Measurements from ENCODE around the gene SDCCAG8. TPM values are rescaled to one million over a fixed set of nuclear protein-coding genes. Genes with fewer than 3 reads are reported as not detected.
A peak's percentile ranks its signal among the peaks of the same experiment; 100 is the strongest.

The SDCCAG8 gene
- total RNA-seq, 1 experiment from 2014 or later = 17.2 TPM

DNA sequence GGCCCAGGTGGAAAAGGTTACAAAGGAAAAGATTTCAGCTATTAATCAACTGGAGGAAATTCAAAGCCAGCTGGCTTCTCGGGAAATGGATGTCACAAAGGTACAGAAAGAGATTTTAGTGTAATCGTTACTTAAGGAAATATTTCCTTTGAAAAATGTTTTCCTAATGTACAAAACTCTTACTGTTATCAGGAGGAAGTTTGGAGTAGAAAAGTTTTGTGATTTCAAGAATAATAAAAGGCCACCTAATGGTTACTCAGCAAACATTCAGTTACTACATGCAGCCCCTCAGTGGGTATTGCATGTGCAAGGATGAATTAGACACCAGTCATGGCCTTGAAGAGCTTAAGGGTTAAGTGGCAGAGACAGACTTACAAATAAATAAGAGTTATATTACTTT lies 85.2 kb downstream of the SDCCAG8 start:
- Histone ChIP-seq H3K9me3 (replicated peaks) (no peaks in the 10 kb centered on the region), H3K27ac (no peak overlapping the region), H3K27me3 (replicated peaks) (no peaks in the 10 kb centered on the region), H3K36me3 (no peaks in the 10 kb centered on the region), H3K4me1 (replicated peaks) (no peaks in the 10 kb centered on the region), H3K4me3 (no peak overlapping the region)
- DNase-seq (ENCODE audit: low read depth in 1 of 2, low spot score in 2 of 2) = no peak

- Histone ChIP-seq H3K4me3 (no peak overlapping the region), H3K27ac (no peak overlapping the region), H3K9me3 (replicated peaks) (no peaks in the 10 kb centered on the region), H3K36me3 (no peaks in the 10 kb centered on the region), H3K27me3 (replicated peaks) (no peaks in the 10 kb centered on the region), H3K4me1 (replicated peaks) (no peaks in the 10 kb centered on the region)
- peak in 1 of 2 experiments; percentile 49 for DNase-seq (ENCODE audit: low read depth in 1 of 2, low spot score in 2 of 2)
Measured at GRCh38 chr1:243343970-243344937, 88.4 kb downstream of the SDCCAG8 start.

DNA sequence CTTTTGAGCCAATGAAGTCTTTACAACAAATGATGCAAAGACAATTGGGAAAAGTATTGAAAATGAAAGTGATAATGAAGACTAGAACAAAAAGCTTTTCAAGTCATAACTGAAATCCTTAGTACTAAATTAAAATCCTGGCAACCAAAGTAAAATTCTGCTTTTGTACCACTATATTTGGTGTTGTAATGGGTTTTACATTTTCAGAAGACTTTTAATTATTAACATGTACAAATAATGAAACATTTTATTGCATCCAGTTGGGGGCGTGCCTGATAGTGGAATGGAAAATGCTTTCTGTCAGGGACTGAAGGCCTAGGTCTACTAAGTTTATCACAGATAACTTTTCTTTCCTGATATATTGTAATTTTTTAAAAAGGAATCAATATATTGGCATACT lies 89.4 kb downstream of the SDCCAG8 start:
- Histone ChIP-seq H3K9me3 (replicated peaks) (no peaks in the 10 kb centered on the region), H3K4me1 (replicated peaks) (no peaks in the 10 kb centered on the region), H3K27ac (no peak overlapping the region), H3K4me3 (no peak overlapping the region), H3K27me3 (replicated peaks) (no peaks in the 10 kb centered on the region), H3K36me3 (no peaks in the 10 kb centered on the region)
- no peak for DNase-seq (ENCODE audit: low read depth in 1 of 2, low spot score in 2 of 2)

- no peaks in the 10 kb centered on the region for H3K4me1 ChIP-seq (replicated peaks)
- no peak overlapping the region for H3K27ac ChIP-seq
- no peak overlapping the region for H3K4me3 ChIP-seq
- DNase-seq (ENCODE audit: low read depth in 1 of 2, low spot score in 2 of 2) = no peak
- H3K27me3 ChIP-seq (replicated peaks) = no peaks in the 10 kb centered on the region
- no peaks in the 10 kb centered on the region for H3K36me3 ChIP-seq
- no peaks in the 10 kb centered on the region for H3K9me3 ChIP-seq (replicated peaks)
Measured at GRCh38 chr1:243346016-243346415, 90.2 kb downstream of the SDCCAG8 start.

GRCh38 chr1:243346468-243346867 lies 90.6 kb downstream of the SDCCAG8 start:
- Histone ChIP-seq H3K9me3 (replicated peaks) (no peaks in the 10 kb centered on the region), H3K36me3 (no peaks in the 10 kb centered on the region), H3K27me3 (replicated peaks) (no peaks in the 10 kb centered on the region), H3K4me3 (no peak overlapping the region), H3K27ac (no peak overlapping the region), H3K4me1 (replicated peaks) (no peaks in the 10 kb centered on the region)
- DNase-seq (ENCODE audit: low read depth in 1 of 2, low spot score in 2 of 2) = no peak

- no peaks in the 10 kb centered on the region for H3K9me3 ChIP-seq (replicated peaks)
- H3K4me3 ChIP-seq = no peak overlapping the region
- DNase-seq (ENCODE audit: low read depth in 1 of 2, low spot score in 2 of 2) = no peak
- no peaks in the 10 kb centered on the region for H3K27me3 ChIP-seq (replicated peaks)
- no peak overlapping the region for H3K27ac ChIP-seq
- H3K36me3 ChIP-seq = no peaks in the 10 kb centered on the region
- no peaks in the 10 kb centered on the region for H3K4me1 ChIP-seq (replicated peaks)
Measured at GRCh38 chr1:243348331-243348730, 92.5 kb downstream of the SDCCAG8 start.

- no peak for DNase-seq (ENCODE audit: low read depth in 1 of 2, low spot score in 2 of 2)
- Histone ChIP-seq H3K27ac (no peak overlapping the region), H3K4me1 (replicated peaks) (peaks cover 5% of the 10 kb centered on the region; the same call in 1 of the 2 replicates), H3K36me3 (no peaks in the 10 kb centered on the region), H3K27me3 (replicated peaks) (no peaks in the 10 kb centered on the region), H3K4me3 (no peak overlapping the region), H3K9me3 (replicated peaks) (no peaks in the 10 kb centered on the region)
Measured at GRCh38 chr1:243349128-243349527, 93.3 kb downstream of the SDCCAG8 start.

GRCh38 chr1:243351337-243351736 lies 95.5 kb downstream of the SDCCAG8 start:
- H3K4me3 ChIP-seq = no peak overlapping the region

GRCh38 chr1:243354511-243355153 lies 98.8 kb downstream of the SDCCAG8 start:
- H3K27me3 ChIP-seq (replicated peaks) = no peaks in the 10 kb centered on the region
- peaks cover 8% of the 10 kb centered on the region; the same call in 1 of the 2 replicates for H3K4me1 ChIP-seq (replicated peaks)
- H3K36me3 ChIP-seq = no peaks in the 10 kb centered on the region
- H3K9me3 ChIP-seq (replicated peaks) = no peaks in the 10 kb centered on the region
- peak overlapping the region; percentile 17 for H3K4me3 ChIP-seq
- H3K27ac ChIP-seq = 0 out of 2 replicates have a peak overlapping the region, but pooled peaks have one; percentile 1
- peak in 1 of 2 experiments; percentile 48 for DNase-seq (ENCODE audit: low read depth in 1 of 2, low spot score in 2 of 2)

More at GRCh38 chr1:243351337-243351736, 95.5 kb downstream of the SDCCAG8 start:
- no peak for DNase-seq (ENCODE audit: low read depth in 1 of 2, low spot score in 2 of 2)
- Histone ChIP-seq H3K36me3 (no peaks in the 10 kb centered on the region), H3K27me3 (replicated peaks) (no peaks in the 10 kb centered on the region), H3K27ac (no peak overlapping the region), H3K9me3 (replicated peaks) (no peaks in the 10 kb centered on the region), H3K4me1 (replicated peaks) (peaks cover 8% of the 10 kb centered on the region; the same call in 1 of the 2 replicates)

- Histone ChIP-seq H3K9me3 (replicated peaks) (0 out of 2 replicates have a peak, but pooled peaks cover 3% of the 10 kb centered on the region), H3K27me3 (replicated peaks) (no peaks in the 10 kb centered on the region), H3K27ac (no peak overlapping the region), H3K4me3 (no peak overlapping the region), H3K36me3 (no peaks in the 10 kb centered on the region), H3K4me1 (replicated peaks) (no peaks in the 10 kb centered on the region)
- DNase-seq (ENCODE audit: low read depth in 1 of 2, low spot score in 2 of 2) = no peak
Measured at GRCh38 chr1:243363832-243364231, 108.0 kb downstream of the SDCCAG8 start.

DNA sequence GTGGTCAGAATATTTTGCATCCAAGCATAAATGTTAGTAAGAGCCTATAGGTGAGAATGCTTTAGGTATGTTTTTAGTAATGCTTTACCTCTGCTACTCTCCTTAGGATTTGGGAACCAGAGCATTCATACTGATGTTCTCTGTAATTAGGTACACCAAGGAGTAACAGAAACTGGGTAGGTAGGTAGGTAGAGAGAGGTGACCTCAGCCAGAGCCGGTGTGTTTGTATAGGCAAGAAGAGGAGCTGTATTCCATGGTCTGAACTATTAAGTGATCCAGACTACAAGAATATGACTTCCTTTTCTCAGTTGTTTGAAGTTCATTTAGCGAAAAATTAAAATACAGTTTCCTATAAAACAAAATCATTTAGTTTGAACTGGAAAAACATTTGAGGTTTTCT lies 108.5 kb downstream of the SDCCAG8 start:
- no peaks in the 10 kb centered on the region for H3K4me1 ChIP-seq (replicated peaks)
- no peaks in the 10 kb centered on the region for H3K36me3 ChIP-seq
- no peaks in the 10 kb centered on the region for H3K27me3 ChIP-seq (replicated peaks)
- H3K9me3 ChIP-seq (replicated peaks) = 0 out of 2 replicates have a peak, but pooled peaks cover 3% of the 10 kb centered on the region
- no peak for DNase-seq (ENCODE audit: low read depth in 1 of 2, low spot score in 2 of 2)
- no peak overlapping the region for H3K4me3 ChIP-seq
- H3K27ac ChIP-seq = no peak overlapping the region

DNA sequence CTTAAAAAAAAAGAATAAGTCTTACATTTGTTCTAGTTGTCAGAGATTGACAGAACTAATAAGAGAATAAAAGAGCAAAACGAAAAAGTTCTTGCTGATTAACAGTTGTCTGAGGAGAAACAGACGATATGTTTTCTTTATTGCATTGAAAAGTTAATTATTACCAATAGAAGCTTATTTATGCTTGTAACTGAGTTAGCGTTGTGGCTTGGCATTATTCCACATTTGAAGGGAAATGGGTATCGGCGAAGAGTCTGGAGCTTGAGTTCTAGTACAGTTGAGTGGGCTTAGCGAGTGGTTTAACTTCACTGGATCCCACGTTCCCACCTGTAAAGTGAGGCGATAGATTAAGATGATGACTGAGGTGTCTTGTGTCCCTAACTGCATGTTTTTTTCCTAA lies 109.0 kb downstream of the SDCCAG8 start:
- Histone ChIP-seq H3K27ac (no peak overlapping the region), H3K4me3 (no peak overlapping the region), H3K4me1 (replicated peaks) (no peaks in the 10 kb centered on the region), H3K36me3 (no peaks in the 10 kb centered on the region), H3K27me3 (replicated peaks) (no peaks in the 10 kb centered on the region), H3K9me3 (replicated peaks) (0 out of 2 replicates have a peak, but pooled peaks cover 3% of the 10 kb centered on the region)
- DNase-seq (ENCODE audit: low read depth in 1 of 2, low spot score in 2 of 2) = no peak

- H3K4me3 ChIP-seq = no peak overlapping the region
Measured at GRCh38 chr1:243367314-243367713, 111.5 kb downstream of the SDCCAG8 start.

GRCh38 chr1:243374412-243374811 lies 118.6 kb downstream of the SDCCAG8 start:
- Histone ChIP-seq H3K4me3 (no peak overlapping the region), H3K9me3 (replicated peaks) (no peaks in the 10 kb centered on the region), H3K27ac (no peak overlapping the region), H3K36me3 (peaks cover 7% of the 10 kb centered on the region; the same call in 1 of the 2 replicates), H3K4me1 (replicated peaks) (no peaks in the 10 kb centered on the region), H3K27me3 (replicated peaks) (no peaks in the 10 kb centered on the region)
- no peak for DNase-seq (ENCODE audit: low read depth in 1 of 2, low spot score in 2 of 2)

More at GRCh38 chr1:243367314-243367713, 111.5 kb downstream of the SDCCAG8 start:
- DNase-seq (ENCODE audit: low read depth in 1 of 2, low spot score in 2 of 2) = no peak
- no peaks in the 10 kb centered on the region for H3K27me3 ChIP-seq (replicated peaks)
- H3K9me3 ChIP-seq (replicated peaks) = 0 out of 2 replicates have a peak, but pooled peaks cover 3% of the 10 kb centered on the region
- H3K27ac ChIP-seq = no peak overlapping the region
- no peaks in the 10 kb centered on the region for H3K36me3 ChIP-seq
- no peaks in the 10 kb centered on the region for H3K4me1 ChIP-seq (replicated peaks)

Data from SJSA1 (cell line).